Fibroblast of pulmonary artery (primary cell): ENCODE data around the gene NOP9.
"Not testable (repeated sequence)": the region's sequence is repeated elsewhere in the genome, so short reads cannot be mapped to it uniquely, and the experiment has no call there.

Source experiments
- DNase-seq: peaks from one replicate; pipeline ENCODE4 v3.0.0-alpha.2; 2010; ENCODE audit warnings: low read depth
- H3K4me3 ChIP-seq: replicated peaks from 2 replicates; pipeline ENCODE4 v1.5.1; 2011; ENCODE audit warnings: low read depth, mild to moderate bottlenecking, control low read depth, low read length, moderate library complexity
- CTCF ChIP-seq: IDR thresholded peaks from 2 replicates; pipeline ENCODE4 v1.5.1; 2011; ENCODE audit warnings: mild to moderate bottlenecking, control low read depth, low read length, inconsistent platforms; ENCODE audit errors: missing control alignments

Gene NOP9

GRCh38 chr14:24325041-24325530 is 25.4 kb downstream of the NOP9 start:
- H3K4me3 ChIP-seq, result no peak overlapping the region
- DNase-seq, result no peak
- TF ChIP-seq CTCF, result no peak

- TF ChIP-seq CTCF, result no peak
- H3K4me3 ChIP-seq, result no peak overlapping the region
- no peak for DNase-seq
Measured at GRCh38 chr14:24325963-24326362, 26.3 kb downstream of the NOP9 start.

GRCh38 chr14:24327303-24327702 is 27.7 kb downstream of the NOP9 start:
- no peak for TF ChIP-seq CTCF
- no peak overlapping the region for H3K4me3 ChIP-seq
- DNase-seq, result no peak

- DNase-seq, result peak; percentile 33
- peak; percentile 32 for TF ChIP-seq CTCF
- not testable (repeated sequence) for H3K4me3 ChIP-seq
Measured at GRCh38 chr14:24327914-24328313, 28.3 kb downstream of the NOP9 start.

DNA sequence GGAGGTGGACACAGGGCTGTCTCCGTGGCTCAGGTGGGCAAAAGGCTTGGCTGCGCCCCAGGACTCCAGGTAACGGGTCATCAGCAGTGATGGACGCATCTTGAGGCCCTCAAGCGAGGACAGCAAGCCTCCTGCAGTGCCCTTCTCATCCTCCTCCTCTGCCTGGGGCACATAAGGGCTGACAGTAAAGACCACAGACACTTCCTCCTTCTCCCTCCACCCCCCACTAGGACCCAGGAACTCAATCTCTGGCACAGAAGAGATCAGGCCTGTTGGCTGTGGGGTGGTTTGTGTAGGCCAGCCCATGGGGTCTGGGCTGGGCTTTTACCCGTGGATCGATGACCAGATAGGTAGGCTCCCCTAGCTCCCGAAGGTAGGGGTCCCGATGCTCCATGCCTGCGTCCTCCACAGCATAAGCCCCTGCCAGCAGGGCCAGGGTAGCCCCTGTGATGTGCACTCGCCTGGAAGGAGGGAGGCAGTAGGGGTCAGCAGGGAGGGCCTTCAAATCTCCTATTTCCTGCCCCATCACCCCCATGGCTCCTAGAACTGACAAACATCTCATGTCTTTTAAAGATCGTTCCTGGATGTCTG is 29.5 kb downstream of the NOP9 start:
- no peak for TF ChIP-seq CTCF
- no peak overlapping the region for H3K4me3 ChIP-seq
- DNase-seq, result no peak

DNA sequence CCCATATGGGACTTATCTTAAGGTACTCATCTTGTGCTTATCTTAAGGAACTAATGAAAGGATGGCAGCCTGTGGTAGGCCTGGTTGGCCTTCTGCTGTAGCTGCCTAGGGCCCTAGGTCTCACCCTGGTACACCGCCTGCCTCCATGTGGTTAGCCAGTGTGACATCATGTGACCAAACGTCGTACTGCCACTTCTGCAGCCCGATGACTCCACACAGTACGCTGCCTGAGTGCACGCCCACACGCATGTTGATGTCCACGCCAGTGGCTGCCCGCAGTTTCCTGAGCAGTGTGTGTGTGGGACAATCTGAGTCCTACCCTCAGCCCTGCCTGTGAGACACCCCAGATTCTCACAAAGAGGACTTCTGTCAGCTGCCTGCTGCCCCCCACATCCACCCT is 30.1 kb downstream of the NOP9 start:
- DNase-seq, result no peak
- TF ChIP-seq CTCF, result no peak
- H3K4me3 ChIP-seq, result no peak overlapping the region
